ENCODE data around the gene DNM2.

DNM2 gene

DNA sequence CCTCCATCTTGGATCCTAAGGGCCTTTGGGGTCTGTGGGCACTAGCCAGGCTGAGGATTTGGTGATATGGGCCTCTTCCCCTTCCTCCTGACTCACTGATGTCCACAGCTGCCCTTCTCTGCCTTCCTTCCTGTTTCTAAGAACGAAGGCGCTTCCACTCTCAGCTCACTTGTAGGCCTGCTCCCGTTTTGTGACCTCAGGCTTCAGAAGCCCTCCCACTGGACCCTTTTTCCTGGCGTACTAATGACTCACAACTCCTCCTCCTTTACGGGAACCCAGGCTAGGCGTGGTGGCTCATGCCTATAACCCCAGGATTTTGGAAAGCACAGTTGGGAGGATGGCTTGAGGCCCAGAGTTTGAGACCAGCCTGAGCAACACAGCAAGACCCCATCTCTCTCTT is 62.5 kb downstream of the DNM2 start:
- Histone ChIP-seq H3K27me3 (ENCODE audit: control insufficient read depth in 3 of 3, insufficient read depth in 3 of 3, low read depth in 1 of 3, low read length in 3 of 3) (no peaks in the 10 kb centered on the region), H3K4ac (ENCODE audit: low read length) (no peak overlapping the region), H3K4me2 (ENCODE audit: insufficient read depth, low read length, poor library complexity, severe bottlenecking) (no peak overlapping the region), H4K8ac (ENCODE audit: low read depth, low read length) (no peak overlapping the region), H3K4me3 (ENCODE audit: low read length in 2 of 2) (no peak overlapping the region), H3K9me3 (replicated peaks in 1 of 2; ENCODE audit: control insufficient read depth in 2 of 2, insufficient read depth in 1 of 2, low read depth in 1 of 2, low read length in 2 of 2) (no peaks in the 10 kb centered on the region), H4K91ac (ENCODE audit: low read depth, low read length, poor library complexity) (no peak overlapping the region), H3K9ac (ENCODE audit: low read depth, low read length, poor library complexity) (no peak overlapping the region), H2BK120ac (ENCODE audit: low read depth, low read length) (no peak overlapping the region), H3K4me1 (ENCODE audit: control insufficient read depth in 2 of 2, insufficient read depth in 1 of 2, low read depth in 1 of 2, low read length in 2 of 2) (no peaks in the 10 kb centered on the region), H2BK12ac (ENCODE audit: low read length) (no peak overlapping the region), H3K27ac (replicated peaks; ENCODE audit: low read length) (no peak overlapping the region), H2AK5ac (ENCODE audit: low read depth, low read length) (no peak overlapping the region), H3K36me3 (replicated peaks in 1 of 2; ENCODE audit: control insufficient read depth in 2 of 2, insufficient read depth in 2 of 2, low read length in 2 of 2) (peaks cover 50 to 90% of the 10 kb centered on the region in 2 donors), H2BK15ac (ENCODE audit: low read length) (no peak overlapping the region), H3K23ac (ENCODE audit: low read depth, low read length, poor library complexity) (no peak overlapping the region), H3K18ac (ENCODE audit: low read length) (no peak overlapping the region), H2BK5ac (ENCODE audit: low read length) (no peak overlapping the region), H2AFZ (ENCODE audit: low read length) (no peak overlapping the region), H3K79me1 (ENCODE audit: low read depth, low read length) (no peaks in the 10 kb centered on the region), H3K14ac (ENCODE audit: low read length) (no peak overlapping the region)
- no CpG with 5 or more reads among the region's 6 CpGs for WGBS, 2 donors (ENCODE audit: extremely low coverage in 2 of 2, insufficient read length in 2 of 2, insufficient replicate concordance in 1 of 2)
- DNase-seq (ENCODE audit: low spot score), result no peak

DNA sequence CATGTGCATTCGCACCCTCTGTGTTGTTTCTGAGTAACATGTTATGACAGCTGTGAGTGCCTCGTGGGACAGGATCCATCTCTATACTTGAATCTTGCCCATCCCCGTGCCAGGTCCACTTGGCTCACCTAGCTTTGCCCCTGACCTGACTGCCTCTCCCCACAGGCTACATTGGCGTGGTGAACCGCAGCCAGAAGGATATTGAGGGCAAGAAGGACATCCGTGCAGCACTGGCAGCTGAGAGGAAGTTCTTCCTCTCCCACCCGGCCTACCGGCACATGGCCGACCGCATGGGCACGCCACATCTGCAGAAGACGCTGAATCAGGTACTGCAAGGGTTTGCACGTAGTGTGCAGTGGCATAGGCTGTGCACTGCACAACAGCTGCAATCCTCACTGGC is 64.9 kb downstream of the DNM2 start:
- H3K9ac ChIP-seq (ENCODE audit: low read depth, low read length, poor library complexity), result no peak overlapping the region
- no peaks in the 10 kb centered on the region for H3K79me1 ChIP-seq (ENCODE audit: low read depth, low read length)
- no peak overlapping the region for H3K27ac ChIP-seq (replicated peaks; ENCODE audit: low read length)
- peak overlapping the region in 1 of 2 donors; percentile 38 for H3K4me3 ChIP-seq (ENCODE audit: low read length in 2 of 2)
- H2BK12ac ChIP-seq (ENCODE audit: low read length), result no peak overlapping the region
- no peaks in the 10 kb centered on the region for H3K9me3 ChIP-seq (replicated peaks in 1 of 2; ENCODE audit: control insufficient read depth in 2 of 2, insufficient read depth in 1 of 2, low read depth in 1 of 2, low read length in 2 of 2)
- no peak overlapping the region for H2BK15ac ChIP-seq (ENCODE audit: low read length)
- DNase-seq (ENCODE audit: low spot score), result no peak
- H3K14ac ChIP-seq (ENCODE audit: low read length), result no peak overlapping the region
- no peak overlapping the region for H3K4ac ChIP-seq (ENCODE audit: low read length)
- H4K8ac ChIP-seq (ENCODE audit: low read depth, low read length), result no peak overlapping the region
- H3K36me3 ChIP-seq (replicated peaks in 1 of 2; ENCODE audit: control insufficient read depth in 2 of 2, insufficient read depth in 2 of 2, low read length in 2 of 2), result peaks cover 52 to 86% of the 10 kb centered on the region in 2 donors
- no peak overlapping the region for H3K23ac ChIP-seq (ENCODE audit: low read depth, low read length, poor library complexity)
- no CpG with 5 or more reads among the region's 13 CpGs for WGBS, 2 donors (ENCODE audit: extremely low coverage in 2 of 2, insufficient read length in 2 of 2, insufficient replicate concordance in 1 of 2)
- no peak overlapping the region for H3K18ac ChIP-seq (ENCODE audit: low read length)
- H2BK120ac ChIP-seq (ENCODE audit: low read depth, low read length), result no peak overlapping the region
- H2BK5ac ChIP-seq (ENCODE audit: low read length), result no peak overlapping the region
- H2AK5ac ChIP-seq (ENCODE audit: low read depth, low read length), result no peak overlapping the region
- H4K91ac ChIP-seq (ENCODE audit: low read depth, low read length, poor library complexity), result no peak overlapping the region
- H3K4me2 ChIP-seq (ENCODE audit: insufficient read depth, low read length, poor library complexity, severe bottlenecking), result no peak overlapping the region
- H3K4me1 ChIP-seq (ENCODE audit: control insufficient read depth in 2 of 2, insufficient read depth in 1 of 2, low read depth in 1 of 2, low read length in 2 of 2), result no peaks in the 10 kb centered on the region
- H2AFZ ChIP-seq (ENCODE audit: low read length), result no peak overlapping the region
- no peaks in the 10 kb centered on the region for H3K27me3 ChIP-seq (ENCODE audit: control insufficient read depth in 3 of 3, insufficient read depth in 3 of 3, low read depth in 1 of 3, low read length in 3 of 3)

DNA sequence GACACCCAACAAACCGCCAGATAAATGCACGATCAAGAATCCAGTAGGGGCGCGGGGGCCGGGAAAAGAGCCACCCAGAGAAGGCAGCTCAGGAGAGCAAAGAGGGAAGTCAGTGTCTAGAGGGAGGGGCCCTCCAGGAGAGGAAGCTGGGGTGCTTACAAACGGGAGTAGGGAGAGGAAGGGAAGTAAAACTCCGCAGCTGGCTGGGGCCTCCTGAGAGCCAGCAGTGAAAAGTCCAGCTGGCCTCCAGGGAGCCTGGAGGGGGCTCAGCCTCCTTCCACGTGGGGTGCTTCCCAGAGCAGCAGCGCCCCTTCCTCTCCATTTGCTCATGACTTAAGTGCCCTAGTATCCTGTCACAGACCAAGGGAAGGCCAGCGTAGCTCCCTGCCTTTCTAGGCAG is 66.4 kb downstream of the DNM2 start:
- no peak overlapping the region for H2BK15ac ChIP-seq (ENCODE audit: low read length)
- H4K91ac ChIP-seq (ENCODE audit: low read depth, low read length, poor library complexity), result no peak overlapping the region
- H2AK5ac ChIP-seq (ENCODE audit: low read depth, low read length), result no peak overlapping the region
- no peak overlapping the region for H3K27ac ChIP-seq (replicated peaks; ENCODE audit: low read length)
- WGBS, 2 donors (ENCODE audit: extremely low coverage in 2 of 2, insufficient read length in 2 of 2, insufficient replicate concordance in 1 of 2), result no CpG with 5 or more reads among the region's 10 CpGs
- H3K18ac ChIP-seq (ENCODE audit: low read length), result no peak overlapping the region
- no peak overlapping the region for H3K14ac ChIP-seq (ENCODE audit: low read length)
- H3K4me2 ChIP-seq (ENCODE audit: insufficient read depth, low read length, poor library complexity, severe bottlenecking), result no peak overlapping the region
- DNase-seq (ENCODE audit: low spot score), result no peak
- H3K4ac ChIP-seq (ENCODE audit: low read length), result no peak overlapping the region
- no peak overlapping the region for H2AFZ ChIP-seq (ENCODE audit: low read length)
- no peak overlapping the region for H3K9ac ChIP-seq (ENCODE audit: low read depth, low read length, poor library complexity)
- peaks cover 3% of the 10 kb centered on the region for H3K79me1 ChIP-seq (ENCODE audit: low read depth, low read length)
- no peaks in the 10 kb centered on the region for H3K4me1 ChIP-seq (ENCODE audit: control insufficient read depth in 2 of 2, insufficient read depth in 1 of 2, low read depth in 1 of 2, low read length in 2 of 2)
- H3K4me3 ChIP-seq (ENCODE audit: low read length in 2 of 2), result no peak overlapping the region
- H2BK120ac ChIP-seq (ENCODE audit: low read depth, low read length), result no peak overlapping the region
- no peak overlapping the region for H2BK5ac ChIP-seq (ENCODE audit: low read length)
- no peak overlapping the region for H4K8ac ChIP-seq (ENCODE audit: low read depth, low read length)
- H3K9me3 ChIP-seq (replicated peaks in 1 of 2; ENCODE audit: control insufficient read depth in 2 of 2, insufficient read depth in 1 of 2, low read depth in 1 of 2, low read length in 2 of 2), result peaks cover 0 to 2% of the 10 kb centered on the region in 2 donors
- H2BK12ac ChIP-seq (ENCODE audit: low read length), result no peak overlapping the region
- no peaks in the 10 kb centered on the region for H3K27me3 ChIP-seq (ENCODE audit: control insufficient read depth in 3 of 3, insufficient read depth in 3 of 3, low read depth in 1 of 3, low read length in 3 of 3)
- peaks cover 58 to 90% of the 10 kb centered on the region in 2 donors for H3K36me3 ChIP-seq (replicated peaks in 1 of 2; ENCODE audit: control insufficient read depth in 2 of 2, insufficient read depth in 2 of 2, low read length in 2 of 2)
- H3K23ac ChIP-seq (ENCODE audit: low read depth, low read length, poor library complexity), result peak overlapping the region; percentile 17

DNA sequence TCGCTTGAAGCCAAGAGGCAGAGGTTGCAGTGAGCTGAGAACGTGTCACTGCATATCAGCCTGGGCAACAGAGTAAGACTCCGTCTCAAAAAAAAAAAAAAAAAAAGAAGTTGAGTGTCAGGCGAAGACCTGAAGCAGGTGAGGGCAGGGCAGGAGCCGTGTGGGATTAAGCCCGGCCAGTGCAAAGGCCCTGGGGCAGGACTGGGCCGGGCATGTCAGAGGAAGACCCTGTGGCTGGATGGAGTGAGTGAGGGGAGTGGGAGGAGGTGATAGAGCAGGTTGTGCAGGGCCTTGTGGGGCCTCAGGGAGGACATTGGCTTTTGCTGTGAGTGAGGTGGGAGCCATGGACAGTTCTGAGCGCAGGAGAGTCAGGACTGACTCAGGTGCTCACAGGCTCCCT is 70.3 kb downstream of the DNM2 start:
- Histone ChIP-seq H3K4me2 (ENCODE audit: insufficient read depth, low read length, poor library complexity, severe bottlenecking) (no peak overlapping the region), H2BK120ac (ENCODE audit: low read depth, low read length) (no peak overlapping the region), H3K4me3 (ENCODE audit: low read length in 2 of 2) (no peak overlapping the region), H3K4ac (ENCODE audit: low read length) (no peak overlapping the region), H2AK5ac (ENCODE audit: low read depth, low read length) (peak overlapping the region; percentile 46), H3K9ac (ENCODE audit: low read depth, low read length, poor library complexity) (peak overlapping the region; percentile 44), H3K18ac (ENCODE audit: low read length) (no peak overlapping the region), H3K79me1 (ENCODE audit: low read depth, low read length) (peaks cover 3% of the 10 kb centered on the region), H3K14ac (ENCODE audit: low read length) (no peak overlapping the region), H3K23ac (ENCODE audit: low read depth, low read length, poor library complexity) (peak overlapping the region; percentile 80), H2AFZ (ENCODE audit: low read length) (no peak overlapping the region), H3K27ac (replicated peaks; ENCODE audit: low read length) (no peak overlapping the region), H3K9me3 (replicated peaks in 1 of 2; ENCODE audit: control insufficient read depth in 2 of 2, insufficient read depth in 1 of 2, low read depth in 1 of 2, low read length in 2 of 2) (peaks cover 0 to 2% of the 10 kb centered on the region in 2 donors), H2BK12ac (ENCODE audit: low read length) (no peak overlapping the region), H2BK15ac (ENCODE audit: low read length) (no peak overlapping the region), H4K8ac (ENCODE audit: low read depth, low read length) (no peak overlapping the region), H2BK5ac (ENCODE audit: low read length) (no peak overlapping the region), H3K36me3 (replicated peaks in 1 of 2; ENCODE audit: control insufficient read depth in 2 of 2, insufficient read depth in 2 of 2, low read length in 2 of 2) (peaks cover 42 to 87% of the 10 kb centered on the region in 2 donors), H3K4me1 (ENCODE audit: control insufficient read depth in 2 of 2, insufficient read depth in 1 of 2, low read depth in 1 of 2, low read length in 2 of 2) (no peaks in the 10 kb centered on the region), H3K27me3 (ENCODE audit: control insufficient read depth in 3 of 3, insufficient read depth in 3 of 3, low read depth in 1 of 3, low read length in 3 of 3) (no peaks in the 10 kb centered on the region), H4K91ac (ENCODE audit: low read depth, low read length, poor library complexity) (no peak overlapping the region)
- no CpG with 5 or more reads among the region's 8 CpGs for WGBS, 2 donors (ENCODE audit: extremely low coverage in 2 of 2, insufficient read length in 2 of 2, insufficient replicate concordance in 1 of 2)
- DNase-seq (ENCODE audit: low spot score), result no peak

Data from neuronal stem cell (in vitro differentiated cells).